Spleen (tissue), 7 donors: ENCODE measurements around the gene GYPC.

Experiments
- POLR2A ChIP-seq, 3 donors: fragments of 450-650 bp; IDR thresholded peaks; one replicate each; pipeline ENCODE4 v1.5.1; 2017; ENCODE audit warnings: antibody characterized with exemption in 3 of 3, mild to moderate bottlenecking in 1 of 3
- TF ChIP-seq, protein P1 (sequence below), 11 experiments: fragments of 200-600 bp in 7 of 11; fragments of 450-650 bp in 4 of 11; sonication (generic) in 4 of 11; IDR thresholded peaks in 8 of 11; conservative IDR thresholded peaks in 3 of 11; 1 replicate in 7 of 11; 2 replicates in 4 of 11; pipeline versions ENCODE4 v1.4.0 to v1.8.0; 2016 to 2021; ENCODE audit warnings: antibody characterized with exemption in 11 of 11, inconsistent platforms in 4 of 11, mild to moderate bottlenecking in 1 of 11
- donor health status: DM: no; HTN: no; CAD: no; lungs with moderate emphysema.
- donor health status: DM: no; HTN: no; CAD: no.
- donor health status: DM: no; HTN: no; CAD: no.

DNA sequence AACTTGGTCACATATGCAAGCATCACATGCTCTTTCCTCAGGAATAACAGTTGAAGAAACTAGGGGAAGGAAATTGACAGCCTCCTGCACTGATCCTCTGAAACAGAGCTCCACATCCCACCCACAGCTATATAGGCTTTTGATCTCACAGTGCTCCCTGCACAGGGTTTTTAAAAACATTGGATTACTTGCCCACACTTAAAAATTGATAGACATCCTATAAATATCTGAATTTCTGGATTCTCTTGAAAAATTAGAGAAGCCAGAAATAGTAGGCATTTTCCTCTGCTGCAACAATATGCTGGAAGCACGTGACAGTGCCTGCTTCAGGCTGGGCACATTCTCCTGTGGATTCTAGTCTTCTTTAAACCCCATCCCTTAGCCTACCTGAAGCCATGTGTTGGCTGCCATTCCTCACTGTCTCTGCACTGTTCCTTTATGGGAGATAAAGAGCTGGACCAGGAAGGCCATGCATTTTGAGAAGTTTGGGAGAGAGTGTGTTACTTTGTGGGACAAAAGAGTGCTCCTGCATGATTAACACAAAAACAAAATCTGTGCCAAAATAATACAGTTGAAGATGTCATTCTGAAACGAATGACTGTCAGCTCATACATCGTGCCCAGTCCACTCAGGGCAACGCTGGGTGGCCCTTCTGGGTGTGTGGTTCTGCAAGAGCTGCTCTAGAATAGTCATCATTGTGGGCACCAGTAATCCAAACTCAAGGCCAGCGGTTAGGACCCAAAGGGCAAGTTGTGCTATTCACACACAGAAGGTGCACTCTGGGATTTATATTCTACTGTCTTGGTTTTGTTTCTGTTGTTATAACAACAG lies 59.8 kb downstream of the GYPC start:
- TF ChIP-seq, protein P1, sequence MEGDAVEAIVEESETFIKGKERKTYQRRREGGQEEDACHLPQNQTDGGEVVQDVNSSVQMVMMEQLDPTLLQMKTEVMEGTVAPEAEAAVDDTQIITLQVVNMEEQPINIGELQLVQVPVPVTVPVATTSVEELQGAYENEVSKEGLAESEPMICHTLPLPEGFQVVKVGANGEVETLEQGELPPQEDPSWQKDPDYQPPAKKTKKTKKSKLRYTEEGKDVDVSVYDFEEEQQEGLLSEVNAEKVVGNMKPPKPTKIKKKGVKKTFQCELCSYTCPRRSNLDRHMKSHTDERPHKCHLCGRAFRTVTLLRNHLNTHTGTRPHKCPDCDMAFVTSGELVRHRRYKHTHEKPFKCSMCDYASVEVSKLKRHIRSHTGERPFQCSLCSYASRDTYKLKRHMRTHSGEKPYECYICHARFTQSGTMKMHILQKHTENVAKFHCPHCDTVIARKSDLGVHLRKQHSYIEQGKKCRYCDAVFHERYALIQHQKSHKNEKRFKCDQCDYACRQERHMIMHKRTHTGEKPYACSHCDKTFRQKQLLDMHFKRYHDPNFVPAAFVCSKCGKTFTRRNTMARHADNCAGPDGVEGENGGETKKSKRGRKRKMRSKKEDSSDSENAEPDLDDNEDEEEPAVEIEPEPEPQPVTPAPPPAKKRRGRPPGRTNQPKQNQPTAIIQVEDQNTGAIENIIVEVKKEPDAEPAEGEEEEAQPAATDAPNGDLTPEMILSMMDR (IDR thresholded peaks at IDR 0.05 in 8 of 11, conservative IDR thresholded peaks at IDR 0.05 in 3 of 11) = no peak
- TF ChIP-seq POLR2A (IDR thresholded peaks at IDR 0.05) = no peak
